Adrenal gland (tissue), 5 donors: Measurements from ENCODE around the gene PRPF6.

Experiments
- POLR2A ChIP-seq, 2 donors: fragments of 450-650 bp; IDR thresholded peaks; one replicate each; pipeline ENCODE4 v1.6.1; 2017; ENCODE audit warnings: antibody characterized with exemption in 2 of 2, mild to moderate bottlenecking in 2 of 2, moderate library complexity in 1 of 2
- TF ChIP-seq, protein P1 (sequence below), 6 experiments: fragments of 450-650 bp in 4 of 6; fragments of 200-600 bp in 2 of 6; sonication (generic) in 1 of 6; IDR thresholded peaks; 1 replicate in 5 of 6; 2 replicates in 1 of 6; pipeline versions ENCODE4 v1.5.1 to v1.8.0; 2016 to 2021; ENCODE audit warnings: antibody characterized with exemption in 6 of 6, mild to moderate bottlenecking in 2 of 6, moderate library complexity in 1 of 6
- donor health status: DM: no; HTN: no; CAD: no.

- TF ChIP-seq POLR2A (IDR thresholded peaks at IDR 0.05), result no peak
- TF ChIP-seq, protein P1, sequence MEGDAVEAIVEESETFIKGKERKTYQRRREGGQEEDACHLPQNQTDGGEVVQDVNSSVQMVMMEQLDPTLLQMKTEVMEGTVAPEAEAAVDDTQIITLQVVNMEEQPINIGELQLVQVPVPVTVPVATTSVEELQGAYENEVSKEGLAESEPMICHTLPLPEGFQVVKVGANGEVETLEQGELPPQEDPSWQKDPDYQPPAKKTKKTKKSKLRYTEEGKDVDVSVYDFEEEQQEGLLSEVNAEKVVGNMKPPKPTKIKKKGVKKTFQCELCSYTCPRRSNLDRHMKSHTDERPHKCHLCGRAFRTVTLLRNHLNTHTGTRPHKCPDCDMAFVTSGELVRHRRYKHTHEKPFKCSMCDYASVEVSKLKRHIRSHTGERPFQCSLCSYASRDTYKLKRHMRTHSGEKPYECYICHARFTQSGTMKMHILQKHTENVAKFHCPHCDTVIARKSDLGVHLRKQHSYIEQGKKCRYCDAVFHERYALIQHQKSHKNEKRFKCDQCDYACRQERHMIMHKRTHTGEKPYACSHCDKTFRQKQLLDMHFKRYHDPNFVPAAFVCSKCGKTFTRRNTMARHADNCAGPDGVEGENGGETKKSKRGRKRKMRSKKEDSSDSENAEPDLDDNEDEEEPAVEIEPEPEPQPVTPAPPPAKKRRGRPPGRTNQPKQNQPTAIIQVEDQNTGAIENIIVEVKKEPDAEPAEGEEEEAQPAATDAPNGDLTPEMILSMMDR (IDR thresholded peaks at IDR 0.05), result no peak
Observed at GRCh38 chr20:63951398-63952209, 29.3 kb upstream of the PRPF6 start.
